ENCODE results near the gene IL1R2. TPM values are rescaled to one million over a fixed set of nuclear protein-coding genes. Genes with fewer than 3 reads are reported as not detected.

The IL1R2 gene
- total and polyA plus RNA-seq, 7 experiments from 2014 or later: 0.40 to 2.7 (median 1.3) TPM; not detected in 4

GRCh38 chr2:102070058-102070642 lies 78.4 kb downstream of the IL1R2 start:
- Histone ChIP-seq H3K27ac (ENCODE audit: low read depth, low read length) (no peak overlapping the region), H3K9me3 (ENCODE audit: control insufficient read depth in 2 of 3, low read length in 3 of 3) (no peaks in the 10 kb centered on the region), H3K4me3 (ENCODE audit: low read length) (no peak overlapping the region), H3K27me3 (ENCODE audit: control insufficient read depth in 2 of 2, insufficient read depth in 2 of 2, low read length in 2 of 2) (no peaks in the 10 kb centered on the region), H3K36me3 (ENCODE audit: control insufficient read depth in 2 of 3, insufficient read depth in 3 of 3, low read length in 3 of 3) (no peaks in the 10 kb centered on the region), H3K4me1 (ENCODE audit: control insufficient read depth in 2 of 2, insufficient read depth in 2 of 2, low read length in 2 of 2) (no peaks in the 10 kb centered on the region)
- no peak overlapping the region for H3K27ac Mint-ChIP-seq
- peaks cover 0 to 5% (median 0%) of the 10 kb centered on the region in 5 donors for H3K27me3 Mint-ChIP-seq
- intact Hi-C loops (cut with micrococcal nuclease): no loop called here
- DNase-seq: no peak
- no peak overlapping the region for H3K4me3 Mint-ChIP-seq
- POLR2A ChIA-PET: no interaction called here
- CTCF ChIA-PET: interaction anchor here (1.4 kb wide), 1 partner anchor 50 kb away, joined by 3 read pairs; no protein-coding TSS in a partner anchor
- peaks cover 0 to 6% (median 5%) of the 10 kb centered on the region in 5 donors for H3K36me3 Mint-ChIP-seq
- H3K4me1 Mint-ChIP-seq: peaks cover 0 to 7% (median 5%) of the 10 kb centered on the region in 7 donors
- no peak for ATAC-seq
- peaks cover 0 to 15% (median 4%) of the 10 kb centered on the region in 11 donors for H3K9me3 Mint-ChIP-seq

- Mint-ChIP-seq H3K36me3 (peaks cover 0 to 3% (median 0%) of the 10 kb centered on the region in 5 donors), H3K27me3 (no peaks in the 10 kb centered on the region), H3K4me1 (peaks cover 0 to 9% (median 5%) of the 10 kb centered on the region in 7 donors), H3K4me3 (no peak overlapping the region), H3K9me3 (peaks cover 0 to 4% (median 2%) of the 10 kb centered on the region in 11 donors), H3K27ac (no peak overlapping the region)
- no peaks in the 10 kb centered on the region for H3K4me1 ChIP-seq (ENCODE audit: control insufficient read depth in 2 of 2, insufficient read depth in 2 of 2, low read length in 2 of 2)
- DNase-seq (no peak), ATAC-seq (no peak)
- ChIA-PET CTCF (no interaction called here), POLR2A (no interaction called here)
- no peaks in the 10 kb centered on the region for H3K9me3 ChIP-seq (ENCODE audit: control insufficient read depth in 2 of 3, low read length in 3 of 3)
- intact Hi-C loops (cut with micrococcal nuclease): no loop called here
- no peak overlapping the region for H3K27ac ChIP-seq (ENCODE audit: low read depth, low read length)
- no peak overlapping the region for H3K4me3 ChIP-seq (ENCODE audit: low read length)
- no peaks in the 10 kb centered on the region for H3K36me3 ChIP-seq (ENCODE audit: control insufficient read depth in 2 of 3, insufficient read depth in 3 of 3, low read length in 3 of 3)
- H3K27me3 ChIP-seq (ENCODE audit: control insufficient read depth in 2 of 2, insufficient read depth in 2 of 2, low read length in 2 of 2): no peaks in the 10 kb centered on the region
Observed at GRCh38 chr2:102072741-102073140, 81.0 kb downstream of the IL1R2 start.

GRCh38 chr2:102073168-102073724 lies 81.5 kb downstream of the IL1R2 start:
- H3K27ac ChIP-seq (ENCODE audit: low read depth, low read length): no peak overlapping the region
- no peak overlapping the region for H3K27ac Mint-ChIP-seq
- no peak overlapping the region for H3K4me3 Mint-ChIP-seq
- ChIA-PET CTCF (no interaction called here), POLR2A (no interaction called here)
- H3K4me1 Mint-ChIP-seq: peaks cover 0 to 9% (median 5%) of the 10 kb centered on the region in 7 donors
- H3K36me3 ChIP-seq (ENCODE audit: control insufficient read depth in 2 of 3, insufficient read depth in 3 of 3, low read length in 3 of 3): no peaks in the 10 kb centered on the region
- H3K27me3 Mint-ChIP-seq: peaks cover 0 to 2% (median 0%) of the 10 kb centered on the region in 5 donors
- H3K4me3 ChIP-seq (ENCODE audit: low read length): no peak overlapping the region
- no peaks in the 10 kb centered on the region for H3K4me1 ChIP-seq (ENCODE audit: control insufficient read depth in 2 of 2, insufficient read depth in 2 of 2, low read length in 2 of 2)
- H3K36me3 Mint-ChIP-seq: peaks cover 0 to 3% (median 0%) of the 10 kb centered on the region in 5 donors
- H3K9me3 ChIP-seq (ENCODE audit: control insufficient read depth in 2 of 3, low read length in 3 of 3): no peaks in the 10 kb centered on the region
- no peak for DNase-seq
- intact Hi-C loops (cut with micrococcal nuclease): no loop called here
- no peaks in the 10 kb centered on the region for H3K27me3 ChIP-seq (ENCODE audit: control insufficient read depth in 2 of 2, insufficient read depth in 2 of 2, low read length in 2 of 2)
- H3K9me3 Mint-ChIP-seq: peaks cover 0 to 3% (median 2%) of the 10 kb centered on the region in 11 donors
- no peak for ATAC-seq

GRCh38 chr2:102074152-102074783 lies 82.5 kb downstream of the IL1R2 start:
- H3K4me1 Mint-ChIP-seq: peaks cover 0 to 9% (median 5%) of the 10 kb centered on the region in 7 donors
- DNase-seq: no peak
- H3K4me3 Mint-ChIP-seq: no peak overlapping the region
- H3K9me3 Mint-ChIP-seq: peaks cover 0 to 2% (median 0%) of the 10 kb centered on the region in 11 donors
- Histone ChIP-seq H3K27me3 (ENCODE audit: control insufficient read depth in 2 of 2, insufficient read depth in 2 of 2, low read length in 2 of 2) (no peaks in the 10 kb centered on the region), H3K36me3 (ENCODE audit: control insufficient read depth in 2 of 3, insufficient read depth in 3 of 3, low read length in 3 of 3) (no peaks in the 10 kb centered on the region), H3K9me3 (ENCODE audit: control insufficient read depth in 2 of 3, low read length in 3 of 3) (no peaks in the 10 kb centered on the region), H3K27ac (ENCODE audit: low read depth, low read length) (no peak overlapping the region), H3K4me1 (ENCODE audit: control insufficient read depth in 2 of 2, insufficient read depth in 2 of 2, low read length in 2 of 2) (no peaks in the 10 kb centered on the region), H3K4me3 (ENCODE audit: low read length) (no peak overlapping the region)
- POLR2A ChIA-PET: no interaction called here
- peaks cover 0 to 5% (median 0%) of the 10 kb centered on the region in 5 donors for H3K36me3 Mint-ChIP-seq
- ATAC-seq: peak; percentile 44
- CTCF ChIA-PET: no interaction called here
- peaks cover 0 to 11% (median 0%) of the 10 kb centered on the region in 5 donors for H3K27me3 Mint-ChIP-seq
- H3K27ac Mint-ChIP-seq: peak overlapping the region in 1 of 9 donors; percentile 59
- intact Hi-C loops (cut with micrococcal nuclease): no loop called here

- Histone ChIP-seq H3K36me3 (ENCODE audit: control insufficient read depth in 2 of 3, insufficient read depth in 3 of 3, low read length in 3 of 3) (no peaks in the 10 kb centered on the region), H3K27ac (ENCODE audit: low read depth, low read length) (no peak overlapping the region), H3K4me1 (ENCODE audit: control insufficient read depth in 2 of 2, insufficient read depth in 2 of 2, low read length in 2 of 2) (no peaks in the 10 kb centered on the region), H3K4me3 (ENCODE audit: low read length) (no peak overlapping the region), H3K9me3 (ENCODE audit: control insufficient read depth in 2 of 3, low read length in 3 of 3) (no peaks in the 10 kb centered on the region), H3K27me3 (ENCODE audit: control insufficient read depth in 2 of 2, insufficient read depth in 2 of 2, low read length in 2 of 2) (no peaks in the 10 kb centered on the region)
- ChIA-PET POLR2A (no interaction called here), CTCF (no interaction called here)
- peaks cover 6 to 14% (median 8%) of the 10 kb centered on the region in 7 donors for H3K4me1 Mint-ChIP-seq
- H3K27ac Mint-ChIP-seq: no peak overlapping the region
- H3K36me3 Mint-ChIP-seq: peaks cover 0 to 5% (median 0%) of the 10 kb centered on the region in 5 donors
- no peak for ATAC-seq
- intact Hi-C loops (cut with micrococcal nuclease): no loop called here
- peaks cover 0 to 2% (median 0%) of the 10 kb centered on the region in 11 donors for H3K9me3 Mint-ChIP-seq
- no peak overlapping the region for H3K4me3 Mint-ChIP-seq
- peaks cover 0 to 11% (median 0%) of the 10 kb centered on the region in 5 donors for H3K27me3 Mint-ChIP-seq
- DNase-seq: no peak
Observed at GRCh38 chr2:102075479-102075878, 83.7 kb downstream of the IL1R2 start.

GRCh38 chr2:102076512-102076911 lies 84.8 kb downstream of the IL1R2 start:
- Mint-ChIP-seq H3K9me3 (peaks cover 0 to 6% (median 0%) of the 10 kb centered on the region in 11 donors), H3K27me3 (peaks cover 0 to 14% (median 0%) of the 10 kb centered on the region in 5 donors), H3K36me3 (peaks cover 0 to 9% (median 0%) of the 10 kb centered on the region in 5 donors), H3K4me1 (peaks cover 16 to 25% (median 18%) of the 10 kb centered on the region in 7 donors), H3K27ac (no peak overlapping the region), H3K4me3 (no peak overlapping the region)
- Histone ChIP-seq H3K27me3 (ENCODE audit: control insufficient read depth in 2 of 2, insufficient read depth in 2 of 2, low read length in 2 of 2) (no peaks in the 10 kb centered on the region), H3K9me3 (ENCODE audit: control insufficient read depth in 2 of 3, low read length in 3 of 3) (no peaks in the 10 kb centered on the region), H3K4me1 (ENCODE audit: control insufficient read depth in 2 of 2, insufficient read depth in 2 of 2, low read length in 2 of 2) (peaks cover 0 to 5% of the 10 kb centered on the region in 2 donors), H3K4me3 (ENCODE audit: low read length) (no peak overlapping the region), H3K36me3 (ENCODE audit: control insufficient read depth in 2 of 3, insufficient read depth in 3 of 3, low read length in 3 of 3) (no peaks in the 10 kb centered on the region), H3K27ac (ENCODE audit: low read depth, low read length) (no peak overlapping the region)
- no peak for DNase-seq
- no peak for ATAC-seq
- intact Hi-C loops (cut with micrococcal nuclease): no loop called here
- CTCF ChIA-PET: interaction anchor here (0.7 kb wide), 1 partner anchor 19 kb away, joined by 3 read pairs; no protein-coding TSS in a partner anchor
- POLR2A ChIA-PET: no interaction called here
